Stomach (tissue), 4 donors: ENCODE results near the gene MCAT.

Experiments
- EP300 ChIP-seq: sonication (generic); formaldehyde crosslinking; IDR thresholded peaks from one replicate; pipeline ENCODE4 v1.6.1; 2017; ENCODE audit warnings: antibody characterized with exemption
- TF ChIP-seq, protein P1 (sequence below), 7 experiments: fragments of 450-650 bp in 4 of 7; fragments of 200-600 bp in 3 of 7; sonication (generic) in 3 of 7; IDR thresholded peaks; one replicate each; pipeline ENCODE4 v1.5.1; 2016 to 2019; ENCODE audit warnings: antibody characterized with exemption in 7 of 7, control low read depth in 2 of 7, mild to moderate bottlenecking in 1 of 7

GRCh38 chr22:43164636-43165035 is 21.4 kb upstream of the MCAT start:
- TF ChIP-seq, protein P1, sequence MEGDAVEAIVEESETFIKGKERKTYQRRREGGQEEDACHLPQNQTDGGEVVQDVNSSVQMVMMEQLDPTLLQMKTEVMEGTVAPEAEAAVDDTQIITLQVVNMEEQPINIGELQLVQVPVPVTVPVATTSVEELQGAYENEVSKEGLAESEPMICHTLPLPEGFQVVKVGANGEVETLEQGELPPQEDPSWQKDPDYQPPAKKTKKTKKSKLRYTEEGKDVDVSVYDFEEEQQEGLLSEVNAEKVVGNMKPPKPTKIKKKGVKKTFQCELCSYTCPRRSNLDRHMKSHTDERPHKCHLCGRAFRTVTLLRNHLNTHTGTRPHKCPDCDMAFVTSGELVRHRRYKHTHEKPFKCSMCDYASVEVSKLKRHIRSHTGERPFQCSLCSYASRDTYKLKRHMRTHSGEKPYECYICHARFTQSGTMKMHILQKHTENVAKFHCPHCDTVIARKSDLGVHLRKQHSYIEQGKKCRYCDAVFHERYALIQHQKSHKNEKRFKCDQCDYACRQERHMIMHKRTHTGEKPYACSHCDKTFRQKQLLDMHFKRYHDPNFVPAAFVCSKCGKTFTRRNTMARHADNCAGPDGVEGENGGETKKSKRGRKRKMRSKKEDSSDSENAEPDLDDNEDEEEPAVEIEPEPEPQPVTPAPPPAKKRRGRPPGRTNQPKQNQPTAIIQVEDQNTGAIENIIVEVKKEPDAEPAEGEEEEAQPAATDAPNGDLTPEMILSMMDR (IDR thresholded peaks at IDR 0.05) = no peak
- no peak for TF ChIP-seq EP300
